SKM-1 treated with dmso at 0.1 percent for 144 hours (cell line): ENCODE measurements around the gene ADGRA3.
A peak's percentile ranks its signal among the peaks of the same experiment; 100 is the strongest.
"Not testable (repeated sequence)": the region's sequence is repeated elsewhere in the genome, so short reads cannot be mapped to it uniquely, and the experiment has no call there.

Source experiments
- DNase-seq: peaks from one replicate; lab custom pipeline; 2025; ENCODE audit not compliant: unreplicated experiment; lab: John Stamatoyannopoulos, UW

Gene ADGRA3

DNA sequence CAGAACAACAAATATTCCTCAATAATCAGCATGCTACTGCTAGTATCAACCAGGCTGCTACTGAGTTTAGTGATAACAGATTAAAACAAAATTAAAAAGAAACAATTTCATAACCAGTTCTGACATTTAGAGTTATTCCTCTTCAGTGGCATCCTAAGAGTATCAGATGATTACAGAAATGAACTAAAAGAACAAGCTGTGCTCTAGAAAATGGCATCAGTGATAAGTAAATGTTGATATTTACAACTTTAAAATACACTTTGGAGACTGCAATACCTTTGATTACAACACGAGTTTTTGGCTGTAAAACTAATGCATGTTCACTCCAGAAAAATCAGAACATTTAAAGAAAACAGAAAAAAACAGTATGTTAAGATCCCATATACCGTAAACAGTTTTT lies 72.9 kb downstream of the ADGRA3 start:
- no peak for DNase-seq

GRCh38 chr4:22440999-22441398 lies 74.9 kb downstream of the ADGRA3 start:
- no peak for DNase-seq

- no peak for DNase-seq
Measured at GRCh38 chr4:22439947-22440346, 75.9 kb downstream of the ADGRA3 start.

DNA sequence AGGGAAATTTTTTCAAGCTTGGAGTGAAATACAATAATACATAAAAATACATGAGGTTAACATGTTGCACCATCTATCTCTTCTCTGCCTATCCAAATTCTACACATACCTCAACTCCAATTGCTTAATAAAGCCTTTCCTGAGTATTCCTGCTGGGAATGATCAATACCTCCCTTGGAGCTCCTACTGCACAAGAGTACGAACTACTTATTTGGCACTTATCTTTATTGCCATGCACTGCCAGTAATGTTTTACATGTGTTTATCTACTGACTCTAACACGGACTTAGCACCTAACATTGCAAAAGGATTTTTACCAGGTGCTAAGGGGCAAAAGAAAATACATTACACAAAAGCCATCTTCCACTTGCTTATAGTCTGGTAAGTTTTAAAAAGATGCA lies 80.2 kb downstream of the ADGRA3 start:
- DNase-seq, result no peak

- no peak for DNase-seq
Measured at GRCh38 chr4:22434895-22435294, 81.0 kb downstream of the ADGRA3 start.

DNA sequence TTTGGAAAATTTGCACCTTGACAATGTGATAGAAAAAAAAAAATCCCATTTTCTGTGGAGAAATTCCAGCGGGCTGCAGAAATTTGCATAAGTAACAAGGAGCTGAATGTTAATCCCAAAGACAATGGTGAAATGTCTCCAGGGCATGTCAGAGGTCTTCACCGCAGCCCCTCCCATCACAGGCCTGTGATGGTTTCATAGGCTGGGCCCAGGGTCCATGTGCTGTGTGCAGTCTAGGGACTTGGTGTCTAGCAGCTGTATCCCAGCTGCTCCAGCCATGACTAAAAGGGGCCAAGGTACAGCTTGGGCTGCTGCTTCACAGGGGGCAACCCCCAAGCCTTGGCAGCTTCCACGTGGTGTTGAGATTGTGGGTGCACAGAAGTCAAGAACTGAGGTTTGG lies 85.2 kb downstream of the ADGRA3 start:
- no peak for DNase-seq

GRCh38 chr4:22428441-22428840 lies 87.4 kb downstream of the ADGRA3 start:
- DNase-seq, result no peak

DNA sequence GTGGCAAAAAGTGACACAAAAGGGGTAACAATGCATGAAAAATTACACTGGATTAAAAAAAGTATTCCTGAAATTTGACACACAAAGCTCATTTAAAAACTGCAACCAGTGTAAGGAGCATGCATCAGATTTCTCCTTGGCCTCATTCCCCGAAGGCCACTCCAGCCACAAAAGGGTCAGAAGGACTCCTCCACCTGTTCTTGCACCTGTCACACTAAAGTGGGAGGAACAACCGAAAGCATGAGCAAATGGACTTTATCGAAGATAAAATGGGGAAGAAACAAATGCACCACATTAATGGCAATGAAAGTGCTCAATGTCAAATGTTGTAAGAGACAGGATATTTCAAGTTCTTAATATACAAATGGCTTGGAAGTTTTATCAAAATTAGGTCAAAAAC lies 88.2 kb downstream of the ADGRA3 start:
- no peak for DNase-seq

- no peak for DNase-seq
Measured at GRCh38 chr4:22420291-22420690, 95.6 kb downstream of the ADGRA3 start.

- no peak for DNase-seq
Measured at GRCh38 chr4:22417408-22417807, 98.5 kb downstream of the ADGRA3 start.

GRCh38 chr4:22416403-22416802 lies 99.5 kb downstream of the ADGRA3 start:
- DNase-seq, result no peak

DNA sequence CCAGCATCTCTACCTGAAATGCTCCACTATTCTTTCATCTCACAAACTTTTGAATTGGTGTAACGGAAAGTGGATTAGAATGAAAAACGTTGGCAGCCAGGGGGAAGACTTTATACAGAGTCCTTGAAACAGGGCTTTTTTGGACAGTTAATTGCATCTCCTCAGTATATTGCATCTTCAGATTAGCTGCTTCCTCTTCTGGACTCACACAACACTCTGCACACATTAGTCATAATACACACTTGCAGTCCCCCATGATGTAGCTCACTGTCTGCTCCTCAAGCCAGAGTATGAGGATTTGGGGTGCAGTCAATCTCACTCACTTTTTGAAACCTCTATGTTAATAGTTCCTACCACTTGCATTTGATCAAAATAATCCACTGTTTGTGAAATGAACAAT lies 101.0 kb downstream of the ADGRA3 start:
- DNase-seq, result no peak

- no peak for DNase-seq
Measured at GRCh38 chr4:22413471-22413870, 102.4 kb downstream of the ADGRA3 start.

GRCh38 chr4:22412013-22412412 lies 103.9 kb downstream of the ADGRA3 start:
- DNase-seq, result no peak

- peak; percentile 20 for DNase-seq
Measured at GRCh38 chr4:22410645-22411247, 105.1 kb downstream of the ADGRA3 start.

- DNase-seq, result no peak
Measured at GRCh38 chr4:22408474-22408873, 107.4 kb downstream of the ADGRA3 start.

DNA sequence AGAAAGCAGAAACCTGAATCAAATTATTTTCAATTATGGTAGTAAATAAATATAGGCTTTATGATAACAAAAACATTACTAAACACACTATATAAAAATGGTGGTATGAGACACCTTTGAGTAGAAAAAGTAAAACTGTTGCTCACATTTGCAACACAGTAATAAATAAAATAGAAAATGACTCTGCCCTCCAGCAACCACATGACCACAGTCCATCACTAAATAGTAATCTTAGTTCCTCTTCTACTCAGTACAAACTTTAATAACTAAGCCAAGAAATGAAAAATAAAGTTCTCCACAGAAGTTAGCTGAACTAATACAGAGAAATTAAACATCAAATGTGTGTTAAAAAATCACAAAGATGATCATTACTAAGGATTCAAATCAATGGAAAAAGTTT lies 108.5 kb downstream of the ADGRA3 start:
- DNase-seq, result no peak

- no peak for DNase-seq
Measured at GRCh38 chr4:22398671-22399070, 117.2 kb downstream of the ADGRA3 start.

GRCh38 chr4:22391551-22391950 lies 124.3 kb downstream of the ADGRA3 start:
- DNase-seq, result no peak

DNA sequence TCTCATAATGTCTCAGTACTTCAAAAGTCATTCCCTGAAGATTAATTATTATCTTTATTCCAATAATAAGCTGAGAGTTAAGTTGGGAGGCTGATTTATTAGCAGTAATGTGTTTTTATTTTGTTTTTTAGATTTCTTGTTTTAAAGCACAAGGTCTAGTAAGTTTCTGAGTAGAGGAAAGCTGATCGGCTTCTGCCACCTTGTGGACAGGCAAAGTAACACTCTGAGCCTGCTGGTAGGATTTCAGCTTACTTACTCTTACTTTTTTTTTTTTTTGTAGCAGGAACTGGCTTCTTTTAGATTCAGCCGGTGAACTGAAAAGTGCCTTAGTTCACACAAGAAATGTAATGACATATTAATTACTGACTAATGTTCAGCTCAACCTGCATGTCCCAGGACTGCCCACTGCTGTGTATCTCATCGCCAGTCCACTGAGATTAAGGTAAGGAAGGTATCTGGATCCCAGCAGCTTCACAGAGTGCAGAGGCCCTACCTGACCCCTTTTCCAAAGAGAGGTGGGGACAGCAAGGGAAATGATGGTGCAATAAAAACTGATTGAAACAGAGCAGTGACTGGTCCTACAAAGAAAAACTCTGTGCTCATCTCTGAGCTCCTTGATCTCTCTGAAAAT lies 126.5 kb downstream of the ADGRA3 start:
- DNase-seq, result peak; percentile 65

DNA sequence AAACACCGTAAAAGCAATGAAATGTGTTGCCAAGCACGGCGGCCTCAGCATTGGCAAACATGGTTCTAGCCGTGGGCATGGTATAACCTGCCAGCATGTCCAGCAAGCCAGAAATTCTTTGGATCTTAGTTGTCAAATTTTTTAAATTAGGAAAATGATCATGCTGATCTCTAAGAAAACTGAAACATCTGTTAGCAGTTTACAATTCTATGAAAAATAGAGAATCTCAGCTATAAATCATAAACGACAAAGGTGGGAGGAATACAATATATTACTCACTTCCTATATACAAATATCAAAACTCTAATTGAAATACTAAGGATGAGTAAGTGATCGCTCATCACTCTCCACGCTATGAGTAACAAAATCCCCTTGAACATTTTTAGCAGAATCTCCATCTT lies 130.3 kb downstream of the ADGRA3 start:
- no peak for DNase-seq

DNA sequence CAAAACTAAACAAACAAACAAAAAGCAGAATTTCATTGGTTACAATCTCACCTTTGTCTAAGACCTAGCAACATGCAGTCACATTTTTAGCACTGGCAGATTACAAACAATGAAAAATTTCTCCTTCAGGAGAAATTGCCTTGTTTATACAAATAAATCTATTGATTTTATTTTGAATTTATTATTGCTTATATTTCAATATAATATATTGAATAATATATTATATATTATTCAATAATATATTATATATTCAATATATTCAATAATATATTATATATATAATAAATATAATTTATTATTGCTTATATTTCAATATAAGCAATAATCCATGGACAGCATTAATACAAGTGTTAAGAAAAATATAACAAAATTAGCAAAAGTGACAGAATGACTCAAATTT lies 131.7 kb downstream of the ADGRA3 start:
- no peak for DNase-seq

DNA sequence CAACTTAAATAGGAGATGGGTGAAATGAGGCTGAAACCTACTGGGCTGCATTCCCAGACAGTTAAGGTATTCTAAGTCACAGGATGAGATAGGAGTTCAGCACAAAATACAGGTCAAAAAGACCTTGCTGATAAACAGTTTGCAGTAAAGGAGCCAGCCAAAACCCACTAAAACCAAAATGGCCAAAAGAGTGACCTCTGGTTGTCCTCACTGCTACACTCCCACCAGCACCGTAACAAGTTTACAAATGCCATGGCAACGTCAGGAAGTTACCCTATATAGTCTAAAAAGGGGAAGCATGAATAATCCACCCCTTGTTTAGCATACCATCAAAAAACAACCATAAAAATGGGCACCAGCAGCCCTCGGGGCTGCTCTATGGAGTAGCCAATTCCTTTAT lies 133.7 kb downstream of the ADGRA3 start:
- not testable (repeated sequence) for DNase-seq
